ENCODE data around the gene ST6GALNAC2. TPM values are rescaled to one million over a fixed set of nuclear protein-coding genes. Genes with fewer than 3 reads are reported as not detected.
A peak's percentile ranks its signal among the peaks of the same experiment; 100 is the strongest.

The ST6GALNAC2 gene
- total and polyA plus RNA-seq, 8 donors: 2.1 to 30.2 (median 4.7) TPM

GRCh38 chr17:76551685-76552084 is 34.0 kb downstream of the ST6GALNAC2 start:
- Histone ChIP-seq H3K27me3 (no peaks in the 10 kb centered on the region), H3K27ac (peak overlapping the region; percentile 60 to 76), H3K4me1 (peaks cover 15 to 43% of the 10 kb centered on the region in 2 donors), H3K4me3 (no peak overlapping the region), H3K36me3 (no peaks in the 10 kb centered on the region), H3K9me3 (no peaks in the 10 kb centered on the region)
- ATAC-seq (no peak), DNase-seq (no peak)
- intact Hi-C loops (cut with DNase I): loop anchor here in 1 of 2 donors (10.0 kb wide), 1 partner anchor 163 kb away; the partner anchor contains the start of gene MXRA7
- no peak for TF ChIP-seq CTCF (IDR thresholded peaks at IDR 0.05)

DNA sequence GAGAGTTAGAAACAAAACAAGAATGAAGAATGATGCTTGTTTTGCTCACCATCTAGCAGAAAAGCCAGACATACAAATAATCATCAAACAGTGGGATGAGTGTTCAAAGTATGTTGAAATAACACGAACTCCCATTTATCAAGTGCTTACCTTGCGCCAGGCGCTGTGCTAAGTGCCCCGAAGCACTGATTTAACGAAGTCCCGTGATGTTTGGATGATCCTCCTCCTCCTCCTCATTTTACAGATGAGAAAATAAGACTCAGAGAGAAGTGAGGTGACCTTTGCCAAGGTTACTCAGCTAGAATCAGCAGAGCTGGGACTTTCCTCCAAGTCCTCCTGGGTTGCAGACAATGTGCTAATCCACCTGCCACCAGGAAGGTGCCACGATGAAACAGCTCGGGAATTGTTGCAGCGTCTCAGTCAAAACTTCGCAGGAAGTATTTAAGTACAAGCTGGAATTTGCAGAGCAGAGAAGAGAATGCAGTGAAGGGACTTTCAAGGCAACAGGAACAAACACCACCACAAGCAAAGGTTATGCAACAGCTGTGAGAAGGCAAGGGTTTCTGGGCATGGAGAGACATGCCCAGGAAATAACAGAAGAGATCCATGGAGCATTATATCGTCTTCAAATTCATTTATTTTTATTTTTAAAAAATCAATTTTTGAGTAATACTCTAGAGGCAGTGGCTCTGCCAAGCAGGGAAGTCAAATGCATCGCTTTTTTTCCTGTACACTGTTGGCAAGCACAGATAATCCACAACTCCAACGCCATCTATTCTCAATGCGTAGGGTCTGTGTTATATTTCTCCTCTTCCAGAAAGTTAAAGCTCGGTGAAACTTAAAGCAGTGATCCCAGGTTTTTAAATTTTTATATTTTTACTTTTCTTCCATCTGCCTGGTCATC is 34.7 kb downstream of the ST6GALNAC2 start:
- intact Hi-C loops (cut with DNase I): loop anchor here in 1 of 2 donors (10.0 kb wide), 1 partner anchor 164 kb away; the partner anchor contains the start of gene MXRA7
- H3K27ac ChIP-seq: peak overlapping the region; percentile 60 to 76
- ATAC-seq: peak; percentile 76

DNA sequence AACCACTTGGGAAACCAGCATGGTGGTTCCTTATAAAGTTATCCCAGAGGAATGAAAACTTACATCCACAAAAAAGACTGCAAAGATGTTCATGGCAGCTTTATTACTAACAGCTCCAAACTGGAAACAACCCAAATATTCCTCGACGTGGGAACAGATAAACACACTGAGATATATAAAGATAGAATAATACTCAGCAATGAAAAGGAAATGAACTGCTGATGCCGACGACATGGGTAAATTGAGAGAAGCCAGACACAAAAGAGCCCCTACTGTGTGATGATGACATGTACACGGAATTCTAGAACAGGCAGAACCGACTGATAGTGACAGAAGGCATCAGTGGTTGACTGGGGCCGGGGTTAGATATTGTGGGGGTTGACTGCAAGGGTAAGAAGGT is 36.1 kb downstream of the ST6GALNAC2 start:
- Histone ChIP-seq H3K27ac (no peak overlapping the region), H3K27me3 (peaks cover 0 to 1% of the 10 kb centered on the region in 2 donors), H3K4me1 (peaks cover 18 to 57% of the 10 kb centered on the region in 2 donors), H3K4me3 (no peak overlapping the region), H3K36me3 (no peaks in the 10 kb centered on the region), H3K9me3 (no peaks in the 10 kb centered on the region)
- intact Hi-C loops (cut with DNase I): no loop called here
- TF ChIP-seq CTCF (IDR thresholded peaks at IDR 0.05): no peak
- no peak for ATAC-seq
- no peak for DNase-seq

More for the DNA sequence above, 34.7 kb downstream of the ST6GALNAC2 start:
- H3K36me3 ChIP-seq: no peaks in the 10 kb centered on the region
- peak overlapping the region in 1 of 2 donors; percentile 15 for H3K4me3 ChIP-seq
- TF ChIP-seq CTCF (IDR thresholded peaks at IDR 0.05): no peak
- H3K4me1 ChIP-seq: peaks cover 11 to 44% of the 10 kb centered on the region in 2 donors
- H3K27me3 ChIP-seq: no peaks in the 10 kb centered on the region
- DNase-seq: no peak
- H3K9me3 ChIP-seq: no peaks in the 10 kb centered on the region

DNA sequence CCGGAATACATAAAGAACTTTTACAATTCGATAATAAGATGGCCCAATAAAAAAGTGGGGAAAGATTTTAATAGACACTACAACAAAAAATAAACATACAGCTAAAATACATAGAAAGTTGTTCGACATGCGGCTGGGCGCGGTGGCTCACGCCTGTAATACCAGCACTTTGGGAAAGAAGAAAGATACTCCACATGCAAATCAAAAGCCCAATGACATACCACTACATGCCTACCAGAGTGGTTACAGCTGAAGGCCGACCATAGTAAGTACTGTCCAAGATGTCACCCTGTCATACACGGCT is 36.5 kb downstream of the ST6GALNAC2 start:
- H3K27ac ChIP-seq: no peak overlapping the region
- peaks cover 20 to 61% of the 10 kb centered on the region in 2 donors for H3K4me1 ChIP-seq
- intact Hi-C loops (cut with DNase I): no loop called here
- ATAC-seq (no peak), DNase-seq (no peak)
- no peak overlapping the region for H3K4me3 ChIP-seq
- TF ChIP-seq CTCF (IDR thresholded peaks at IDR 0.05): no peak
- H3K36me3 ChIP-seq: no peaks in the 10 kb centered on the region
- H3K9me3 ChIP-seq: no peaks in the 10 kb centered on the region
- peaks cover 0 to 5% of the 10 kb centered on the region in 2 donors for H3K27me3 ChIP-seq

DNA sequence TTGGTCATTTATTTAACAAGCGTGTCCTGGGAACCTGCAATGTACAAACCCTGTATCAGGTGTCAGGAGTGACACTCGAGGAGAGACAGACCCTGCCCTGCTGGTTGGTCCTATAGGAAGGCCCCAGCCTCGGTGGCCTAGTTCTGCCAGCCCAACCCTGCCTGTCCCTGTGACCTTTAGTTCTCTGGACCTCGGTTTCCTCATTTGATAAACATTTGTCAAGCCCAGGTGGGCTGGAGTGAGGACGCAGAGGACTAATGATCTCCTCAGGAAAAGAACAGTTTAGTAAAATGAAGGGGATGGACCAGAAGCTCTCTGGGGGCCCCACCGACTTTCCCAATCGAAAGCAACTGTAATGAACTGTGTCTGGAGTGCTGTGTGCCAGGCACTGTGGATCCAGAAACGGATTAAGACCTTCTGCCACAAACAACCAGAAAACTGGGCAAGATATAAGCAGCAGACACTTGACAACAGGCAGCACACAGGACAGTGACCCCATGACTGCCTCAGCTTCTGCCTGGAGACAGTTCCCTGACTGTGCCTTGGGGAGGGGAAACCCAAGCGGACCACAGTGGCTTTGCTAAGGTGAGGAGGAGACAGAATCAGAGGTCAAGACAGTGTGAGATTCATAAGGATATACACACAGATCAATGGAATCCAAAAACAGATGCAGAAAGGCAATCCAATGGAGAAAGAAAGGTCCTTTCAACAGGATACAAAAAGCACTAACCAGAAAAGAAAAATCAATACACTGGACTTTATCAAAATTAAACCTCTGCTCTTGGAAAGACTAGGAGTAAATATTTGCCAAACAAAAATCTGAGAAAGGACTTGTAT is 37.1 kb downstream of the ST6GALNAC2 start:
- Histone ChIP-seq H3K27me3 (peaks cover 0 to 11% of the 10 kb centered on the region in 2 donors), H3K9me3 (no peaks in the 10 kb centered on the region), H3K4me1 (peaks cover 25 to 66% of the 10 kb centered on the region in 2 donors), H3K36me3 (no peaks in the 10 kb centered on the region), H3K27ac (no peak overlapping the region), H3K4me3 (no peak overlapping the region)
- no peak for DNase-seq
- ATAC-seq: peak; percentile 28
- intact Hi-C loops (cut with DNase I): no loop called here
- no peak for TF ChIP-seq CTCF (IDR thresholded peaks at IDR 0.05)
